GM18519 (cell line): ENCODE results near the gene EVPL.

Experiments
- ATAC-seq: cut with Tn5 transposase; IDR thresholded peaks from one replicate; pipeline ENCODE4 v1.9.1; 2021; ENCODE audit warnings: mild to moderate bottlenecking, moderate library complexity; ENCODE audit not compliant: unreplicated experiment, low FRiP score

EVPL gene

DNA sequence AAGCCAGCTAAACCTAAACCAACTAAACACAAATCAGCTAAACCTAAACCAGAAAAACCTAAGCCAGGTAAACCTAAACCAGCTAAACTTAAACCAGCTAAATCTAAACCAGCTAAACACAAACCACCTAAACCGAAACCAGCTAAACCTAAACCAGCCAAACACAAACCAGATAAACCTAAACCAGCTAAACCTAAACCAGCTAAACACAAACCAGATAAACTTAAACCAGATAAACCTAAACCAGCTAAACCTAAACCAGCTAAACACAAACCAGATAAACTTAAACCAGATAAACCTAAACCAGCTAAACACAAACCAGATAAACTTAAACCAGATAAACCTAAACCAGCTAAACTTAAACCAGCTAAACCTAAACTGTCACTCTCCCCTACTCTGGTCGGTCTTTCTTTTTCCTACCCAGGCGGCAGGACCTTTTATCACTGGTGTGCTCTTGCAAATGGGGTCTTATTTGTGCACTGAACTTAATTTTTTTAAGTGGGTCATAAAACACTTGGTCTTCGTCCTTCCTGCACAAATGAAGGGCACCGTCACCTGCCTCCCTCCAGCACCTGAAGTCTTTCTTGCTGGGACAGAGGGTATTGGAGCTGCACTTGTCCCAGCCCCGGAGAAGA lies 7.2 kb downstream of the EVPL start:
- no peak for ATAC-seq

DNA sequence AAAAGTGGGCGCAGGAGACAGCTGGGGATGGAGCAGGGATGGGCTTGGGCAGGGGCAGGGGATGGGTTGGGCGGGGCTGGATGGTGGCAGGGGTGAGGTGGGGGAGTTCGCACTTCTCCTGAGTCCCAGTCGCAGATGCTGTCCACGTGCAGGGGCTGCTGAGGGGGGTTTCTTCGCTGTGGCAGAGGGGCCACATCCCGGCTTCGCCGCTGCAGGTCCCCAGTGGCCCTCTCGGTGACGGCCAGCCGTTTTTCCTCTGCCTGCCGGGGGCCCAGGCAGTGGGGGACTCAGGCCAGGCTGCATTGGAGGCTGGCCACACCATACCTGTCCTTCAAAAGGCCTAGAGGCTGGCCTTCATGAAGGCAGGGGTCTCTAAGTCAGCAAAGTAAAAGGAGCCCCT lies 8.3 kb downstream of the EVPL start:
- ATAC-seq = no peak

DNA sequence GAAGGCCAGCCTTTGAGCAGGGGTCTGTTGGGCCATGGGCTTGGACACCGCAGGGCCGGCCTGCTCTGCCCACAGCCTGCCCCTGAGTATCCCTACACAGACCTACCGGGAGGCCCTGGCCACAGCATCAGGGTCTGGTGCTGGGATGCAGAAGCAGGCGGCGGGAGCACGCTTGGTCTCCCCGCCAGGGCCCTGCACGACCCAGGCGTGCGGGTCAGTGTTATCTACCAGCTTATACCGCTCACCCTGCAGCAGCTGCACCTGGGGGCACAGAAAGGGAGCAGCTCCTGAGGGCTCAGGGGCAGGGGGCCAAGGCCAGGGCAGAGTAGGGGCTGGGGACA lies 8.8 kb downstream of the EVPL start:
- no peak for ATAC-seq

- ATAC-seq = no peak
Measured at GRCh38 chr17:76017481-76018339, 9.4 kb downstream of the EVPL start.

- ATAC-seq = no peak
Measured at GRCh38 chr17:76014925-76015261, 12.2 kb downstream of the EVPL start.

DNA sequence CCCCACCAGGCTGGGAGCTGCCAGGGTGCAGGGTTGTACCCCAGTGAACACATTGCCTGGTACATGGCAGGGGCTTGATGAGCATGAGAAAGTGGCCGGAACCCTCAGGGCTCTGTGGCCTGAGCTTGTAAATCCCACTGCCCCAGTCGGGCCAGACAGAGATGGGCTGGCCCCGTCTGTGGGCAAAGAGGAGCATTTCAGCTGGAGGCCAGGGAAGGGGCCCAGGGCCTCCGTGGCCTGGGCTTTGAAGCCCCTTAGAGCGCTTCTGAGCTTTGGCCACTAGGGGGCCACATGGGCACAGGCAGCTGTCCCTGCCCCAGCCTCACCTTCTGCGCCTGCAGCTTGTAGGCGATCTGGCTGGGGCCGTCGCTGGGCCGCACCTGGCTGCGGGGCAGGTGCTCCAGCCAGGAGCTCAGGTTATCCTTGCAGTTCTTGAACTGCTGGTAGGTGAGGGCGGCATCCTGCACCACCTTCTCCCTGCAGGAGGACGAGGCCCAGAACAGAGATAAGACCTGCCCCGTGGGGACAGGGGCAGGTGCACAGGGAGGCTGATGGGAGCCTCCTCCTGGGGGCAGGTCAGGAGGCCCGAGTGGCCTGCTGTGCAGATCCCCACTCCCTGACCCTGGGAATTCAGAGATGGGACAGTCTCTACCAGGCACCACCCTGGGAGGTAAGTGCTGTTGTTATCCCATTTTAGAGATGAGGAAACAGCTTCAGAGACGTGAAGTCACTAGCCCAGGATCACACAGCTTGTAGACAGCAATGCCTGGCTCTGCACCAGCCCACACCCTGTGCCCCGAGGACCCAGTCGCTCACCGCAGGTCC lies 12.8 kb downstream of the EVPL start:
- ATAC-seq = no peak

- no peak for ATAC-seq
Measured at GRCh38 chr17:76013377-76013932, 13.7 kb downstream of the EVPL start.

- ATAC-seq = no peak
Measured at GRCh38 chr17:76011951-76012350, 15.2 kb downstream of the EVPL start.

DNA sequence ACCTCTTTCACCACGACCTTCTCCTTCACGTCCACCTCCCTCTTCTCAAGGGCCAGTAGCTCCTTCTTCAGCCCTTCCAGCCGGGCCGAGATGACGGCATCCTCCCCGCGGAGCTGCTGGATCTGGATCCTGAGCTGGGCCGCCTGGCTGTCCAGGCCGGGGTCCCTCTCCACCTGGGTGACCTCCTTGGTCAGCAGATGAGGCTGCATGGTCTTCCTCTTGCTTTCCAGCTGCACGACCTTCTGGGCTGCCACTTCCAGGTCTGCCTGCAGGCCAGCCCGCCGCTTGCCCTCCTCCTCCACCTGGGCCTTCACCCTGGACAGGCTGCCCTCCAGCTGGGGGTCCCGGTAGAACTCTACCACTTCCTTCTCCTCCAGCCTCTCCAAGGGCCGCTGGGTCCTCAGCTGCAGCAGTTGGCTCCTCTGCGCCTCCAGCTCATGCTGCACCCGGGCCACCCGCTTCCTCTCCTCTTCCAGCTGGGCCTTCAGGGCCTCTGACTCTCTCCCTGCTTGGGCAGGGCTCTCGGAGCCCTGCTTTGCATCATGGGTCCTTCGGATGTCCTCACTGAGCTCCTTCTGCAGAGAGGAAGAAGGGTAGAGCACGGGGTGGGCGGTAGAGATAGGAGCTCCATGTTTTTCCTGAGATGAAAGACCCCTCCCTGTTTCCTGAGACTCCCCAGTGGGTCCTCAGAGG lies 17.0 kb downstream of the EVPL start:
- ATAC-seq = no peak

DNA sequence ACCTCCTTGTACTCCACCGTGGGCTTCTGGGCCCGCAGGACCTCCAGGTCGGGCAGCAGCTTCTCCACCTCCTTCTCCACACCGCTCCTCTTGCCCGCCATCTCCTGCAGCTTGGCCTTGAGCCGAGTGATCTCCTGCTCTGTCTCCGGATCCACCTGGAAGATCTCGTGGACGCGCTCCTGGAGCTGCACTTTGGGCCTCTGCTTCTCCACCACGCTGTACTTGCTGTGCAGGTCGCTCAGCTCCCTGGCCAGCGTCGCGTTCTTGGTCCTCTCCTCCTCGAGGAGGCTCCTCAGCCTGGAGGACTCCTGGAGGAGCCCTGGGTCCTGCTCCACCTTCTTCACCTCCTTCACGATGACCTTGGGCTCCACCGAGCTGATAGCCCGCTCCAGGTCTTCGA lies 17.7 kb downstream of the EVPL start:
- no peak for ATAC-seq

DNA sequence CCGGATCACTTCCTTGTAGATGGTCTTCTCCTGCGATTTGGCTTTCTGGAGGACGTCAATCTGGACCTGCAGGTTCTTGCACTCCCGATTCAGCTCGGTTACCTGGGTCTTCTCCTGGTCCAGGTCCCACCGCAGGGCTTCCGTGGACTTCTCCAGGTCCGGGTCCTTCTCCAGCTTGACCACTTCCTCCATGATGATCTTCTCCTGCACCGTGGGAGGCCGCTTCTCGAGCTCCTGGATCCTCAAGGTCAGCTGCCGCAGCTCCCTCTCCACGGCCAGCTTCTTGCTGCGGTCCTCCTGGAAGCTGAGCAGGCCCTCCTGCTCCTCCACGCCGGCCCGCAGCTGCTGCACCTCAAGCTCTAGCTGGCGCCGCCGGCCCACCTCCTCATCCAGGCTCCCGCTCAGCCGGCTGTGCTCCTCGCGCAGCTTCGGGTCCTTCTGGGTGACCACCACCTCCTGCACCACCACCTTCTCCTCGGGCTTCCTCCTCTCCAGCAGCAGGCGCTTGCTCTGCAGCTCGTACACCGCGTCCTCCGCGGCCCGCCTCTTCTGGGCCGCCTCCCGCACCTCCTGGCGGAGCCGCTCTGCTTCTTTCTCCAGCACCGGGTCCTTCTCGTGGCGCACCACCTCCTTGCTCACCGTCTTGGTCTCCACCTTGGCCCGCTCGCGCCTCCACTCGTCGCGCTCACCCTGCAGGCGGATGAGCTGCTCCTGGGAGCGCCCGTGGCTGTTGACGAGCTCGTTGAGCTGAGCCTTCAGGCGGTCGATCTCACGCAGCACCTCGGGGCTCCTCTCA lies 18.3 kb downstream of the EVPL start:
- ATAC-seq = no peak

GRCh38 chr17:76008208-76008607 lies 18.9 kb downstream of the EVPL start:
- no peak for ATAC-seq

DNA sequence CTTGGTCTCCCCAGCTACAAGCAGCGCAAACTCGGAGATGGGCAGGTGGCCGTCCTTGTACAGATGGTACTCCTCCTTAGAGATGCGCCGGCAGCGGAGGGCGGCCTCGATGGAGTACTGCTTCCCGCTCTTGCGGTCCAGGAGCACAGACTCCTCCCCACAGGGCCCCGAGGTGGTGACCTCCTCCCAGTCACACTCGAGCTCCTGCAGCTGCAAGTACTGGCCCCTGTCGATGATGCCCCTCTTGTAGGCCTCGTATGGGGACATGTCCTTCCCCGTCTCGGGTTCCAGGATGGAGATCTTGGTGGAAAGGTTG lies 19.3 kb downstream of the EVPL start:
- ATAC-seq = no peak

DNA sequence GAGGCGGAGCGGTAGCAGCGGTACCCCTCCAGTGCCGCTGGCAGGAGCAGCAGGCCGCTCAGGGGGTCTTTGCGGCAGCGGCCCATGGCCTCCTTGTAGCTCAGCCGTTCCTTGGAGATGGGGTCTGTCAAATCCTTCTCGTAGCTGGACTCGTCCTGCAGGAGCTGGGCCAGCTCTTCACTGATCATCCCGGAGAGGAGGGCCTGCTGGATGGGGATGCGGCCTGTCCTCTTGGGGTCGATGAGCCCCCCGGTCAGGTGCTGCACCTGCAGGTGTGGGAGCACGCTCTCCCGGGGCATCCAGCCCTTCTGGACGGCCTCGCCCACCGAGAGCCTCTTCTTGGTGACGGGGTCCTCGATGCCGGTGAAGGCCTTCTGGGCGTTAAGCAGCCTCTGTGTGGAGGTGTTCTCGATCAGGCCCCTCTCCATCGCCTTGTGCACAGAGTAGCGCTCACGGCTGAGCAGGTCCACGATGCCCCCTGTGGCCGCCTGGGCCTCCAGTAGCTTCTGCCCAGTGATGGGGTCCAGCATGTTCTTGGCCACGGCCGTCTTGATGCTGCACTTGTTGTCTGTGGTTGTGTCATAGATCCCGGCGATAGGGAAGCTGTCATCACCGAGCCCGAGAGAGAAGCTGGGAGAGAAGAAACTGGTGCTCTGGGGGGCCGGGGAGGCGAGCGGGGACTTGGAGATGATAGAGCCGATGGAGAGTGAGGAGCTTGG lies 19.8 kb downstream of the EVPL start:
- no peak for ATAC-seq

GRCh38 chr17:76005263-76006149 lies 21.6 kb downstream of the EVPL start:
- no peak for ATAC-seq

GRCh38 chr17:76004750-76005262 lies 22.3 kb downstream of the EVPL start:
- ATAC-seq = no peak

GRCh38 chr17:76003915-76004314 lies 23.2 kb downstream of the EVPL start:
- no peak for ATAC-seq

DNA sequence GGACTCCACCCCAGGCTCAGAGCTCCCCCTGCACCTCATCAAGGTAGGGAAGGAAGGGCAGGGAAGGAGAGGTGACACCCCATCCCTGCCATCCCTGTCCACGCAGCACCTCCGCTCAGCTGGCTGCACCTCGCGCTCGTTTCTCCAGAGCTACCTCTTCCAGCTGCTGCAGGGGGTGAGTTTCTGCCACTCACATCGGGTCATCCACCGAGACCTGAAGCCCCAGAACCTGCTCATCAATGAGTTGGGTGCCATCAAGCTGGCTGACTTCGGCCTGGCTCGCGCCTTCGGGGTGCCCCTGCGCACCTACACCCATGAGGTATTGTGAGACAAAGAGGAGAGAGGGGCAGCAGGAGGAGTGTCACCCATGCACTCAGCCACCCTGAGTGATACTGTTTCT lies 25.0 kb downstream of the EVPL start:
- ATAC-seq = no peak
